GM12892 (cell line): ENCODE measurements around the gene KRT28.

ENCODE experiments used
- POLR2A ChIP-seq: IDR thresholded peaks from 2 replicates; pipeline ENCODE4 v1.6.1; 2011; ENCODE audit warnings: low read depth, low read length, control low read depth
- POLR2AphosphoS5 ChIP-seq: IDR thresholded peaks from 2 replicates; pipeline ENCODE4 v1.6.1; 2011; ENCODE audit warnings: low read depth, low read length, control low read depth
- TAF1 ChIP-seq: IDR thresholded peaks from 2 replicates; pipeline ENCODE4 v1.6.1; 2011; ENCODE audit warnings: low read depth, mild to moderate bottlenecking, control low read depth, low read length, borderline replicate concordance

DNA sequence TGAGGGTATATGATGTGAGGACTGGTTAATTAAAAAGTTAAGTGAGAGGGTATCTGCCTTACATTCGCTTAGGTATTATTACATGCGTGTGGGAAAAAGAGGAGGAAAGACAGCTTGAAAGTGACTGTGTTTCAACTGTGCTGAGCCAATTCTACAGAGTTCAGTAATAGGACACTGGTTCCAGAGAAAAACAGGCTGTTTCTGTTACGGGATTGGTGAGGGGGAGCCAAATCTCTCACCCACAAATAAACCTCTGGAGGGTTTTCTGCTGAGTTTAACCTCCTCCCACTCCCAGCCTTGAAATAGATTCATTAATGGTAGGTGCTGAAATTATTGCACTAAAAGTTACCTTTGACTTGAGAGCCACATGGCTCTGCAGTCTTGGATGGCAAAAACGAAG, 23.8 kb downstream of the KRT28 start:
- TF ChIP-seq POLR2AphosphoS5 (no peak), POLR2A (no peak), TAF1 (no peak)
